ENCODE measurements around the gene ZMAT2. TPM values are rescaled to one million over a fixed set of nuclear protein-coding genes. Genes with fewer than 3 reads are reported as not detected.
A peak's percentile ranks its signal among the peaks of the same experiment; 100 is the strongest.

ZMAT2 gene
- polyA plus RNA-seq, 2 of the 4 experiments (the other 2 are of a cell fraction) = 90.9 to 208 TPM

GRCh38 chr5:140737486-140737885, 37.2 kb downstream of the ZMAT2 start:
- no peak overlapping the region for H3K4me2 ChIP-seq
- H3K9me3 ChIP-seq = peaks cover 23% of the 10 kb centered on the region; the same call in 2 of the 3 replicates
- POLR2A ChIA-PET = no interaction called here
- FAIRE-seq (no peak), DNase-seq (ENCODE audit: low read depth in 1 of 2, low spot score in 1 of 2) (no peak), ATAC-seq (no peak)
- 10% methylated on average over 1 of the region's 1 CpG for WGBS (ENCODE audit: missing lambda C conversion rate)
- CTCF ChIA-PET = interaction anchor here (1.3 kb wide), 1 partner anchor 10 kb away, joined by 3 read pairs; no protein-coding TSS in a partner anchor
- no peak overlapping the region for H3K4me3 ChIP-seq
- no peaks in the 10 kb centered on the region for H3K4me1 ChIP-seq
- TF ChIP-seq MAZ (IDR thresholded peaks at IDR 0.05; ENCODE audit: borderline replicate concordance, low read depth, low read length) (no peak), MAFK (IDR thresholded peaks at IDR 0.05; ENCODE audit: partially characterized antibody) (peak; percentile 22), HMGXB4 (CRISPR knock-in tag; IDR thresholded peaks at IDR 0.05; ENCODE audit: borderline replicate concordance) (no peak)
- no peak overlapping the region for H3K27ac ChIP-seq

GRCh38 chr5:140741967-140742366, 41.7 kb downstream of the ZMAT2 start:
- no peak for FAIRE-seq
- ATAC-seq = no peak
- ChIA-PET POLR2A (no interaction called here), CTCF (interaction anchor here (0.7 kb wide), 1 partner anchor 10 kb away, joined by 3 read pairs; no protein-coding TSS in a partner anchor)
- no peak for TF ChIP-seq ZNF302 (CRISPR knock-in tag; IDR thresholded peaks at IDR 0.05)
- TF ChIP-seq ESRRA (IDR thresholded peaks at IDR 0.05; ENCODE audit: borderline replicate concordance, low read length) = no peak
- no peak for TF ChIP-seq CTCF (IDR thresholded peaks at IDR 0.05)
- no peak for TF ChIP-seq MYC (IDR thresholded peaks at IDR 0.05; ENCODE audit: borderline replicate concordance, low read length)
- no peak for TF ChIP-seq ZC3H11A (IDR thresholded peaks at IDR 0.05)
- no peak for TF ChIP-seq FOSB (CRISPR knock-in tag; IDR thresholded peaks at IDR 0.05)
- WGBS (ENCODE audit: missing lambda C conversion rate) = 35% methylated on average over 1 of the region's 1 CpG
- no peak overlapping the region for H3K4me2 ChIP-seq
- H3K9me3 ChIP-seq = peaks cover 20% of the 10 kb centered on the region; the same call in 2 of the 3 replicates
- no peak overlapping the region for H3K4me3 ChIP-seq
- DNase-seq (ENCODE audit: low read depth in 1 of 2, low spot score in 1 of 2) = no peak
- no peaks in the 10 kb centered on the region for H3K4me1 ChIP-seq
- no peak overlapping the region for H3K27ac ChIP-seq

- no peak for FAIRE-seq
- TF ChIP-seq NR3C1 (IDR thresholded peaks at IDR 0.05) = no peak
- TF ChIP-seq HMGXB4 (CRISPR knock-in tag; IDR thresholded peaks at IDR 0.05; ENCODE audit: borderline replicate concordance) = no peak
- no peak for TF ChIP-seq POLR2AphosphoS2 (conservative IDR thresholded peaks at IDR 0.05; ENCODE audit: low read length)
- TF ChIP-seq BHLHE40 (IDR thresholded peaks at IDR 0.05; ENCODE audit: low read depth, low read length) = no peak
- TF ChIP-seq HOXB5 (CRISPR knock-in tag; IDR thresholded peaks at IDR 0.05) = no peak
- H3K4me1 ChIP-seq = no peaks in the 10 kb centered on the region
- ATAC-seq = no peak
- H3K9me3 ChIP-seq = peaks cover 32% of the 10 kb centered on the region; the same call in 2 of the 3 replicates
- CTCF ChIA-PET = no interaction called here
- no peak overlapping the region for H3K27ac ChIP-seq
- 8% methylated on average over 4 of the region's 5 CpGs for WGBS (ENCODE audit: missing lambda C conversion rate)
- DNase-seq (ENCODE audit: low read depth in 1 of 2, low spot score in 1 of 2) = no peak
- POLR2A ChIA-PET = no interaction called here
- no peak overlapping the region for H3K4me2 ChIP-seq
- no peak overlapping the region for H3K4me3 ChIP-seq
These were observed 53.3 kb downstream of the ZMAT2 start for GRCh38 chr5:140753561-140753960.

Small RNA genes within 50 kb of the gene (small RNA-seq; reads per million reads assigned to genes)
- gene VTRNA1-1 (3.9 to 257 (median 96.0) reads per million in 6 experiments), gene VTRNA1-2 (2.6 to 6,496 (median 797) reads per million in 6 experiments), gene VTRNA1-3 (0.78 to 45.6 (median 20.0) reads per million in 6 experiments)

Other genes starting within 250 kb of the ZMAT2 start
- 2.0 and 2.9 TPM in 2 replicates for gene EIF4EBP3, start 152.8 kb upstream of the ZMAT2 start, polyA plus RNA-seq (2011; rRNA removed)
- gene EIF4EBP3, start 152.8 kb upstream of the ZMAT2 start, polyA plus RNA-seq (2017; fragmentation: RNase III; extraction: RNeasy Plus Mini Kit Qiagen cat#74134 plus additional on column Dnase treatment) = 0.96 to 1.6 TPM (median 1.2 TPM) in 3 replicates
- gene SRA1, start 143.0 kb upstream of the ZMAT2 start, polyA plus RNA-seq (2011; rRNA removed) = 48.1 and 50.8 TPM in 2 replicates
- 28.6 to 32.1 TPM (median 30.3 TPM) in 3 replicates for gene SRA1, start 143.0 kb upstream of the ZMAT2 start, polyA plus RNA-seq (2017; fragmentation: RNase III; extraction: RNeasy Plus Mini Kit Qiagen cat#74134 plus additional on column Dnase treatment)
- 11.7 and 13.4 TPM in 2 replicates for gene APBB3, start 135.8 kb upstream of the ZMAT2 start, polyA plus RNA-seq (2011; rRNA removed)
- 7.1 to 10.6 TPM (median 9.4 TPM) in 3 replicates for gene APBB3, start 135.8 kb upstream of the ZMAT2 start, polyA plus RNA-seq (2017; fragmentation: RNase III; extraction: RNeasy Plus Mini Kit Qiagen cat#74134 plus additional on column Dnase treatment)
- 79.5 and 135 TPM in 2 replicates for gene SLC35A4, start 135.6 kb upstream of the ZMAT2 start, polyA plus RNA-seq (2011; rRNA removed)
- gene SLC35A4, start 135.6 kb upstream of the ZMAT2 start, polyA plus RNA-seq (2017; fragmentation: RNase III; extraction: RNeasy Plus Mini Kit Qiagen cat#74134 plus additional on column Dnase treatment) = 62.1 to 70.3 TPM (median 65.6 TPM) in 3 replicates
- gene CD14, start 67.3 kb upstream of the ZMAT2 start, polyA plus RNA-seq (2011; rRNA removed) = 3.3 and 6.3 TPM in 2 replicates
- 2.0 to 3.5 TPM (median 2.9 TPM) in 3 replicates for gene CD14, start 67.3 kb upstream of the ZMAT2 start, polyA plus RNA-seq (2017; fragmentation: RNase III; extraction: RNeasy Plus Mini Kit Qiagen cat#74134 plus additional on column Dnase treatment)
- gene TMCO6, start 61.0 kb upstream of the ZMAT2 start, polyA plus RNA-seq (2011; rRNA removed) = 11.8 and 14.6 TPM in 2 replicates
- 13.3 to 18.1 TPM (median 16.1 TPM) in 3 replicates for gene TMCO6, start 61.0 kb upstream of the ZMAT2 start, polyA plus RNA-seq (2017; fragmentation: RNase III; extraction: RNeasy Plus Mini Kit Qiagen cat#74134 plus additional on column Dnase treatment)
- gene NDUFA2, start 52.8 kb upstream of the ZMAT2 start, polyA plus RNA-seq (2011; rRNA removed) = 100 and 119 TPM in 2 replicates
- 175 to 185 TPM (median 180 TPM) in 3 replicates for gene NDUFA2, start 52.8 kb upstream of the ZMAT2 start, polyA plus RNA-seq (2017; fragmentation: RNase III; extraction: RNeasy Plus Mini Kit Qiagen cat#74134 plus additional on column Dnase treatment)
- gene IK, start 52.6 kb upstream of the ZMAT2 start, polyA plus RNA-seq (2011; rRNA removed) = 120 and 158 TPM in 2 replicates
- gene IK, start 52.6 kb upstream of the ZMAT2 start, polyA plus RNA-seq (2017; fragmentation: RNase III; extraction: RNeasy Plus Mini Kit Qiagen cat#74134 plus additional on column Dnase treatment) = 150 to 170 TPM (median 160 TPM) in 3 replicates
- 23.3 and 26.6 TPM in 2 replicates for gene WDR55, start 35.5 kb upstream of the ZMAT2 start, polyA plus RNA-seq (2011; rRNA removed)
- gene WDR55, start 35.5 kb upstream of the ZMAT2 start, polyA plus RNA-seq (2017; fragmentation: RNase III; extraction: RNeasy Plus Mini Kit Qiagen cat#74134 plus additional on column Dnase treatment) = 32.1 to 39.2 TPM (median 36.2 TPM) in 3 replicates
- gene DND1, start 26.9 kb upstream of the ZMAT2 start, polyA plus RNA-seq (2011; rRNA removed) = 0.63 and 0.78 TPM in 2 replicates
- 1.0 to 1.3 TPM (median 1.1 TPM) in 3 replicates for gene DND1, start 26.9 kb upstream of the ZMAT2 start, polyA plus RNA-seq (2017; fragmentation: RNase III; extraction: RNeasy Plus Mini Kit Qiagen cat#74134 plus additional on column Dnase treatment)
- gene HARS1, start 9.1 kb upstream of the ZMAT2 start, polyA plus RNA-seq (2011; rRNA removed) = 73.0 and 80.5 TPM in 2 replicates
- 84.4 to 93.7 TPM (median 87.1 TPM) in 3 replicates for gene HARS1, start 9.1 kb upstream of the ZMAT2 start, polyA plus RNA-seq (2017; fragmentation: RNase III; extraction: RNeasy Plus Mini Kit Qiagen cat#74134 plus additional on column Dnase treatment)
- 46.6 and 55.1 TPM in 2 replicates for gene HARS2, start 9.0 kb upstream of the ZMAT2 start, polyA plus RNA-seq (2011; rRNA removed)
- 43.5 to 45.1 TPM (median 44.9 TPM) in 3 replicates for gene HARS2, start 9.0 kb upstream of the ZMAT2 start, polyA plus RNA-seq (2017; fragmentation: RNase III; extraction: RNeasy Plus Mini Kit Qiagen cat#74134 plus additional on column Dnase treatment)
- 0.37 and 0.52 TPM in 2 replicates for gene PCDHA1, start 85.7 kb downstream of the ZMAT2 start, polyA plus RNA-seq (2011; rRNA removed)
- 0.12 to 0.18 TPM (median 0.13 TPM) in 3 replicates for gene PCDHA1, start 85.7 kb downstream of the ZMAT2 start, polyA plus RNA-seq (2017; fragmentation: RNase III; extraction: RNeasy Plus Mini Kit Qiagen cat#74134 plus additional on column Dnase treatment)
- gene PCDHA2, start 94.4 kb downstream of the ZMAT2 start, polyA plus RNA-seq (2011; rRNA removed) = 0.03 and 0.07 TPM in 2 replicates
- 0.08 TPM in 3 replicates for gene PCDHA2, start 94.4 kb downstream of the ZMAT2 start, polyA plus RNA-seq (2017; fragmentation: RNase III; extraction: RNeasy Plus Mini Kit Qiagen cat#74134 plus additional on column Dnase treatment)
- 1.5 and 1.7 TPM in 2 replicates for gene PCDHA3, start 100.6 kb downstream of the ZMAT2 start, polyA plus RNA-seq (2011; rRNA removed)
- 0.84 to 1.0 TPM (median 0.88 TPM) in 3 replicates for gene PCDHA3, start 100.6 kb downstream of the ZMAT2 start, polyA plus RNA-seq (2017; fragmentation: RNase III; extraction: RNeasy Plus Mini Kit Qiagen cat#74134 plus additional on column Dnase treatment)
- 2.8 and 3.3 TPM in 2 replicates for gene PCDHA4, start 106.6 kb downstream of the ZMAT2 start, polyA plus RNA-seq (2011; rRNA removed)
- 1.6 to 2.2 TPM (median 1.9 TPM) in 3 replicates for gene PCDHA4, start 106.6 kb downstream of the ZMAT2 start, polyA plus RNA-seq (2017; fragmentation: RNase III; extraction: RNeasy Plus Mini Kit Qiagen cat#74134 plus additional on column Dnase treatment)
- 0.32 and 0.62 TPM in 2 replicates for gene PCDHA5, start 121.2 kb downstream of the ZMAT2 start, polyA plus RNA-seq (2011; rRNA removed)
- gene PCDHA5, start 121.2 kb downstream of the ZMAT2 start, polyA plus RNA-seq (2017; fragmentation: RNase III; extraction: RNeasy Plus Mini Kit Qiagen cat#74134 plus additional on column Dnase treatment) = 0.64 to 0.84 TPM (median 0.78 TPM) in 3 replicates
- 0.16 TPM in 2 replicates for gene PCDHA6, start 127.5 kb downstream of the ZMAT2 start, polyA plus RNA-seq (2011; rRNA removed)
- 0.03 to 0.07 TPM (median 0.04 TPM) in 3 replicates for gene PCDHA6, start 127.5 kb downstream of the ZMAT2 start, polyA plus RNA-seq (2017; fragmentation: RNase III; extraction: RNeasy Plus Mini Kit Qiagen cat#74134 plus additional on column Dnase treatment)
- 0.23 and 0.25 TPM in 2 replicates for gene PCDHA7, start 133.8 kb downstream of the ZMAT2 start, polyA plus RNA-seq (2011; rRNA removed)
- gene PCDHA7, start 133.8 kb downstream of the ZMAT2 start, polyA plus RNA-seq (2017; fragmentation: RNase III; extraction: RNeasy Plus Mini Kit Qiagen cat#74134 plus additional on column Dnase treatment) = 0.08 to 0.14 TPM (median 0.09 TPM) in 3 replicates
- 0.12 and 0.16 TPM in 2 replicates for gene PCDHA8, start 140.7 kb downstream of the ZMAT2 start, polyA plus RNA-seq (2011; rRNA removed)
- gene PCDHA8, start 140.7 kb downstream of the ZMAT2 start, polyA plus RNA-seq (2017; fragmentation: RNase III; extraction: RNeasy Plus Mini Kit Qiagen cat#74134 plus additional on column Dnase treatment) = 0.05 to 0.10 TPM in 2 of 3 replicates, not detected in the other
- gene PCDHA9, start 147.9 kb downstream of the ZMAT2 start, polyA plus RNA-seq (2011; rRNA removed) = 0.03 and 0.08 TPM in 2 replicates
- 0.01 TPM in 1 of 3 replicates, not detected in the others for gene PCDHA9, start 147.9 kb downstream of the ZMAT2 start, polyA plus RNA-seq (2017; fragmentation: RNase III; extraction: RNeasy Plus Mini Kit Qiagen cat#74134 plus additional on column Dnase treatment)
- gene PCDHA10, start 155.4 kb downstream of the ZMAT2 start, polyA plus RNA-seq (2011; rRNA removed) = 0.06 and 0.12 TPM in 2 replicates
- gene PCDHA10, start 155.4 kb downstream of the ZMAT2 start, polyA plus RNA-seq (2017; fragmentation: RNase III; extraction: RNeasy Plus Mini Kit Qiagen cat#74134 plus additional on column Dnase treatment) = 0.01 TPM in 3 replicates
- gene PCDHA11, start 168.5 kb downstream of the ZMAT2 start, polyA plus RNA-seq (2011; rRNA removed) = 0.20 and 0.27 TPM in 2 replicates
- gene PCDHA11, start 168.5 kb downstream of the ZMAT2 start, polyA plus RNA-seq (2017; fragmentation: RNase III; extraction: RNeasy Plus Mini Kit Qiagen cat#74134 plus additional on column Dnase treatment) = 0.08 to 0.16 TPM (median 0.14 TPM) in 3 replicates
- 2.9 and 3.0 TPM in 2 replicates for gene PCDHA12, start 174.9 kb downstream of the ZMAT2 start, polyA plus RNA-seq (2011; rRNA removed)
- 2.5 TPM in 3 replicates for gene PCDHA12, start 174.9 kb downstream of the ZMAT2 start, polyA plus RNA-seq (2017; fragmentation: RNase III; extraction: RNeasy Plus Mini Kit Qiagen cat#74134 plus additional on column Dnase treatment)
- 0.09 and 0.14 TPM in 2 replicates for gene PCDHA13, start 181.7 kb downstream of the ZMAT2 start, polyA plus RNA-seq (2011; rRNA removed)
- gene PCDHA13, start 181.7 kb downstream of the ZMAT2 start, polyA plus RNA-seq (2017; fragmentation: RNase III; extraction: RNeasy Plus Mini Kit Qiagen cat#74134 plus additional on column Dnase treatment) = not detected in 3 replicates
- 3.3 and 3.5 TPM in 2 replicates for gene PCDHAC1, start 225.9 kb downstream of the ZMAT2 start, polyA plus RNA-seq (2011; rRNA removed)
- 0.55 to 0.57 TPM (median 0.57 TPM) in 3 replicates for gene PCDHAC1, start 225.9 kb downstream of the ZMAT2 start, polyA plus RNA-seq (2017; fragmentation: RNase III; extraction: RNeasy Plus Mini Kit Qiagen cat#74134 plus additional on column Dnase treatment)

All from A549 (cell line).